HepG2 (cell line): ENCODE data around the gene RAP1A. TPM values are rescaled to one million over a fixed set of nuclear protein-coding genes. Genes with fewer than 3 reads are reported as not detected.
A peak's percentile ranks its signal among the peaks of the same experiment; 100 is the strongest.

Source experiments
- ATAC-seq: fragments of 200-7000 bp; cut with Tn5 transposase; 3 replicates; pipeline ENCODE4 v1.9.1; 2020; ENCODE audit warnings: mild to moderate bottlenecking, moderate library complexity
- BruUV-seq: library from RNA; stranded (reverse); fragments of 400-500 nt; replicated peaks from 2 replicates; lab custom pipeline; 2021; lab: Mats Ljungman, UMichigan
- CTCF ChIA-PET: fragments of 300-600 bp; formaldehyde crosslinking; extraction: SDS; loops from one replicate; lab custom pipeline; 2021; ENCODE audit warnings: low total read pairs, inconsistent platforms, low intra/inter-chr PET ratio; lab: Yijun Ruan, JAX
- POLR2A ChIA-PET: fragments of 350-600 bp; sonication (Branson Sonifier 250); formaldehyde crosslinking; loops from one replicate; lab custom pipeline; 2020; ENCODE audit warnings: antibody characterized with exemption, inconsistent platforms; lab: Yijun Ruan, JAX
- DNase-seq: peaks from one replicate; pipeline ENCODE4 v3.0.0-alpha.2; 2015; ENCODE audit warnings: low spot score
- FAIRE-seq: peaks from 3 replicates; lab custom pipeline; 2011; peaks lifted over from hg19 to GRCh38; lab: Jason Lieb, UNC
- H2AFZ ChIP-seq: one replicate; pipeline ENCODE4 v1.6.1; 2011; ENCODE audit warnings: low read length, inconsistent platforms
- H3K27ac ChIP-seq: fragments of 300-600 bp; 3 replicates; pipeline ENCODE4 v1.8.0; 2011; ENCODE audit warnings: mixed run types, mild to moderate bottlenecking, mixed read lengths, low read length, inconsistent platforms; ENCODE audit not compliant: insufficient read depth; ENCODE audit errors: extremely low read length
- H3K27me3 ChIP-seq, 2 experiments: fragments of 200-600 bp in 1 of 2; 2 replicates in 1 of 2; 3 replicates in 1 of 2; pipeline versions ENCODE4 v1.6.0 to v1.8.0; 2011; ENCODE audit warnings: low read length in 2 of 2, mild to moderate bottlenecking in 2 of 2, moderate library complexity in 2 of 2, inconsistent platforms in 1 of 2; ENCODE audit not compliant: insufficient read depth in 2 of 2, control insufficient read depth in 1 of 2
- H3K36me3 ChIP-seq, 2 experiments: fragments of 200-600 bp in 1 of 2; replicated peaks in 1 of 2; 2 replicates in 1 of 2; 3 replicates in 1 of 2; pipeline versions ENCODE4 v1.5.1 to v1.8.0; 2011; ENCODE audit warnings: low read length in 2 of 2, inconsistent platforms in 1 of 2; ENCODE audit not compliant: insufficient read depth in 2 of 2, control insufficient read depth in 1 of 2
- H3K4me1 ChIP-seq: 2 replicates; pipeline ENCODE4 v1.5.1; 2012; ENCODE audit warnings: low read length, inconsistent platforms; ENCODE audit not compliant: insufficient read depth
- H3K4me2 ChIP-seq: 2 replicates; pipeline ENCODE4 v1.6.0; 2011; ENCODE audit warnings: low read depth, low read length, inconsistent platforms
- H3K4me3 ChIP-seq, 3 experiments: fragments of 200-600 bp in 1 of 3; sonication (generic), shearing (Covaris generic) in 1 of 3; replicated peaks in 1 of 3; 2 replicates each; pipeline ENCODE4 v1.5.1; 2011 to 2016; ENCODE audit warnings: low read length in 3 of 3, inconsistent platforms in 2 of 3, low read depth in 2 of 3, mild to moderate bottlenecking in 2 of 3, control low read depth in 1 of 3, mixed read lengths in 1 of 3; ENCODE audit not compliant: insufficient read depth in 1 of 3
- H3K79me2 ChIP-seq: one replicate; pipeline ENCODE4 v1.6.1; 2011; ENCODE audit warnings: low read length, inconsistent platforms; ENCODE audit not compliant: insufficient read depth
- H3K9ac ChIP-seq: 2 replicates; pipeline ENCODE4 v1.6.0; 2011; ENCODE audit warnings: mild to moderate bottlenecking, low read depth, low read length, inconsistent platforms; ENCODE audit not compliant: insufficient read depth
- H3K9me3 ChIP-seq: 2 replicates; pipeline ENCODE4 v1.5.1; 2012; ENCODE audit warnings: mild to moderate bottlenecking, low read length
- H4K20me1 ChIP-seq: 2 replicates; pipeline ENCODE4 v1.6.0; 2011; ENCODE audit warnings: inconsistent platforms, mild to moderate bottlenecking, low read length, moderate library complexity; ENCODE audit not compliant: insufficient read depth
- ATF7 ChIP-seq, 2 experiments: fragments of 450-650 bp in 1 of 2; sonication (generic) in 1 of 2; formaldehyde crosslinking in 1 of 2; IDR thresholded peaks; 2 replicates each; pipeline versions ENCODE4 v1.4.0 to v1.6.1; 2016 to 2020; ENCODE audit warnings: antibody characterized with exemption in 1 of 2, mild to moderate bottlenecking in 1 of 2, missing genetic modification reagents in 1 of 2
- ATF7-NPFF ChIP-seq: sonication (generic); formaldehyde crosslinking; IDR thresholded peaks from 2 replicates; pipeline ENCODE4 v1.8.1; 2023; ENCODE audit warnings: mild to moderate bottlenecking, low read depth, missing genetic modification reagents, moderate library complexity
- CCDC6 ChIP-seq: sonication (generic); formaldehyde crosslinking; IDR thresholded peaks from 2 replicates; pipeline ENCODE4 v1.8.1; 2022; ENCODE audit warnings: mild to moderate bottlenecking, missing genetic modification reagents, moderate library complexity
- DBP ChIP-seq: sonication (generic); formaldehyde crosslinking; IDR thresholded peaks from 2 replicates; pipeline ENCODE4 v1.4.0; 2020; ENCODE audit warnings: missing genetic modification reagents; ENCODE audit errors: not compliant biosample characterization
- ETV5 ChIP-seq: IDR thresholded peaks from 2 replicates; pipeline ENCODE4 v1.6.1; 2018; ENCODE audit warnings: missing biosample characterization, missing genetic modification reagents, inconsistent platforms, borderline replicate concordance
- GATAD2A ChIP-seq: IDR thresholded peaks from 2 replicates; pipeline ENCODE4 v1.6.1; 2016
- GTF3A ChIP-seq: sonication (generic); formaldehyde crosslinking; conservative IDR thresholded peaks from 2 replicates; pipeline ENCODE4 v1.4.0; 2020; ENCODE audit warnings: mild to moderate bottlenecking, missing genetic modification reagents
- MATR3 ChIP-seq: sonication (generic); formaldehyde crosslinking; IDR thresholded peaks from 2 replicates; pipeline ENCODE4 v1.4.0; 2020; ENCODE audit warnings: missing genetic modification reagents
- PAX8 ChIP-seq: sonication (generic); formaldehyde crosslinking; IDR thresholded peaks from 2 replicates; pipeline ENCODE4 v1.8.0; 2022; ENCODE audit warnings: mild to moderate bottlenecking, missing genetic modification reagents, borderline replicate concordance
- PBX2 ChIP-seq: IDR thresholded peaks from 2 replicates; pipeline ENCODE4 v1.6.1; 2016; ENCODE audit warnings: control low read depth
- POLR2A ChIP-seq, 2 experiments: IDR thresholded peaks; 2 replicates each; pipeline ENCODE4 v1.6.1; 2011; ENCODE audit warnings: low read depth in 2 of 2, low read length in 2 of 2, mild to moderate bottlenecking in 1 of 2, moderate library complexity in 1 of 2; ENCODE audit not compliant: insufficient read depth in 1 of 2
- SAP130 ChIP-seq: IDR thresholded peaks from 2 replicates; pipeline ENCODE4 v1.6.1; 2016; ENCODE audit warnings: low read depth
- TEAD3 ChIP-seq: optimal IDR thresholded peaks from 2 replicates; pipeline ENCODE3; 2016; ENCODE audit warnings: borderline replicate concordance
- YEATS2 ChIP-seq: sonication (generic); formaldehyde crosslinking; IDR thresholded peaks from 2 replicates; pipeline ENCODE4 v1.4.0; 2020; ENCODE audit warnings: missing genetic modification reagents, borderline replicate concordance
- ZC3H13 ChIP-seq: sonication (generic); formaldehyde crosslinking; IDR thresholded peaks from 2 replicates; pipeline ENCODE4 v1.8.1; 2023; ENCODE audit warnings: mild to moderate bottlenecking, missing genetic modification reagents, moderate library complexity
- ZNF143 ChIP-seq: sonication (generic); formaldehyde crosslinking; IDR thresholded peaks from 2 replicates; pipeline ENCODE4 v1.4.0; 2020; ENCODE audit warnings: missing genetic modification reagents
- ZNF367 ChIP-seq: sonication (generic); formaldehyde crosslinking; IDR thresholded peaks from 2 replicates; pipeline ENCODE4 v1.4.0; 2020; ENCODE audit warnings: missing genetic modification reagents, borderline replicate concordance
- ZNF530 ChIP-seq: sonication (generic); formaldehyde crosslinking; IDR thresholded peaks from 2 replicates; pipeline ENCODE4 v1.5.0; 2020; ENCODE audit warnings: low read depth, mild to moderate bottlenecking, missing genetic modification reagents
- ZNF562 ChIP-seq: sonication (generic); formaldehyde crosslinking; IDR thresholded peaks from 2 replicates; pipeline ENCODE4 v1.8.0; 2022; ENCODE audit warnings: missing genetic modification reagents, borderline replicate concordance
- ZNF891 ChIP-seq: sonication (generic); formaldehyde crosslinking; IDR thresholded peaks from 2 replicates; pipeline ENCODE4 v1.5.0; 2020; ENCODE audit warnings: mild to moderate bottlenecking, missing genetic modification reagents
- WGBS: methylation state at CpG from one replicate; pipeline ENCODE4 v1.1.6; 2017; ENCODE audit warnings: low lambda C conversion rate; 5-methylcytosine and 5-hydroxymethylcytosine counted together
- in situ Hi-C: cut with HindIII; loops from 2 replicates; pipeline ENCODE4 v1.10.0; 2017; ENCODE audit warnings: low pct_unique_long_range_greater_than_20kb; ENCODE audit not compliant: extremely low pct_ligation_motif_present
- intact Hi-C: fragments of 100-400 bp; cut with micrococcal nuclease; formaldehyde crosslinking; loops from one replicate; pipeline ENCODE4 v1.10.0; 2022; ENCODE audit not compliant: unreplicated experiment
- polyA plus RNA-seq, 8 experiments: library from polyadenylated mRNA; depleted of rRNA in 3 of 8; stranded (reverse) in 7 of 8; unstranded in 1 of 8; fragments of >200 nt; fragmentation: Illumina TruSeq in 4 of 8; extraction: Trizol in 4 of 8; gene quantifications; 2 replicates each; pipeline versions ENCODE4 v1.2.1 to v1.2.3, GENCODE V29; 2011 to 2016; ENCODE audit warnings: low read depth in 4 of 8, missing spikeins in 1 of 8, mixed read lengths in 1 of 8; ENCODE audit not compliant: insufficient read depth in 1 of 8
- total RNA-seq, 5 experiments: library from RNA; depleted of rRNA; stranded (reverse); fragments of >200 nt; fragmentation: Illumina TruSeq; extraction: Trizol; gene quantifications; 2 replicates each; pipeline ENCODE4 v1.2.3, GENCODE V29; 2016; ENCODE audit warnings: low read depth in 1 of 5
- TF ChIP-seq, protein P1 (sequence below): sonication (generic); formaldehyde crosslinking; IDR thresholded peaks from 2 replicates; pipeline ENCODE4 v1.9.0; 2021; ENCODE audit warnings: missing genetic modification reagents, borderline replicate concordance
- TF ChIP-seq, protein P2 (sequence below): sonication (generic); formaldehyde crosslinking; IDR thresholded peaks from 2 replicates; pipeline ENCODE4 v1.5.0; 2020; ENCODE audit warnings: missing genetic modification reagents

RAP1A gene
- total and polyA plus RNA-seq, 2 of the 13 experiments (the other 11 are each of a cell fraction or from before 2014, with no cell fraction given), result 19.0 to 20.7 TPM

GRCh38 chr1:111743679-111744101, 124.1 kb downstream of the RAP1A start:
- POLR2A ChIA-PET, result no interaction called here
- 0 out of 2 replicates have a peak, but pooled peaks have one; percentile 10 for TF ChIP-seq ETV5
- TF ChIP-seq ATF7-NPFF (CRISPR knock-in tag), result no peak
- TF ChIP-seq YEATS2, result no peak
- TF ChIP-seq, protein P1, sequence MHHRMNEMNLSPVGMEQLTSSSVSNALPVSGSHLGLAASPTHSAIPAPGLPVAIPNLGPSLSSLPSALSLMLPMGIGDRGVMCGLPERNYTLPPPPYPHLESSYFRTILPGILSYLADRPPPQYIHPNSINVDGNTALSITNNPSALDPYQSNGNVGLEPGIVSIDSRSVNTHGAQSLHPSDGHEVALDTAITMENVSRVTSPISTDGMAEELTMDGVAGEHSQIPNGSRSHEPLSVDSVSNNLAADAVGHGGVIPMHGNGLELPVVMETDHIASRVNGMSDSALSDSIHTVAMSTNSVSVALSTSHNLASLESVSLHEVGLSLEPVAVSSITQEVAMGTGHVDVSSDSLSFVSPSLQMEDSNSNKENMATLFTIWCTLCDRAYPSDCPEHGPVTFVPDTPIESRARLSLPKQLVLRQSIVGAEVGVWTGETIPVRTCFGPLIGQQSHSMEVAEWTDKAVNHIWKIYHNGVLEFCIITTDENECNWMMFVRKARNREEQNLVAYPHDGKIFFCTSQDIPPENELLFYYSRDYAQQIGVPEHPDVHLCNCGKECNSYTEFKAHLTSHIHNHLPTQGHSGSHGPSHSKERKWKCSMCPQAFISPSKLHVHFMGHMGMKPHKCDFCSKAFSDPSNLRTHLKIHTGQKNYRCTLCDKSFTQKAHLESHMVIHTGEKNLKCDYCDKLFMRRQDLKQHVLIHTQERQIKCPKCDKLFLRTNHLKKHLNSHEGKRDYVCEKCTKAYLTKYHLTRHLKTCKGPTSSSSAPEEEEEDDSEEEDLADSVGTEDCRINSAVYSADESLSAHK, result no peak
- TF ChIP-seq GTF3A (CRISPR knock-in tag), result no peak
- TF ChIP-seq, protein P2, sequence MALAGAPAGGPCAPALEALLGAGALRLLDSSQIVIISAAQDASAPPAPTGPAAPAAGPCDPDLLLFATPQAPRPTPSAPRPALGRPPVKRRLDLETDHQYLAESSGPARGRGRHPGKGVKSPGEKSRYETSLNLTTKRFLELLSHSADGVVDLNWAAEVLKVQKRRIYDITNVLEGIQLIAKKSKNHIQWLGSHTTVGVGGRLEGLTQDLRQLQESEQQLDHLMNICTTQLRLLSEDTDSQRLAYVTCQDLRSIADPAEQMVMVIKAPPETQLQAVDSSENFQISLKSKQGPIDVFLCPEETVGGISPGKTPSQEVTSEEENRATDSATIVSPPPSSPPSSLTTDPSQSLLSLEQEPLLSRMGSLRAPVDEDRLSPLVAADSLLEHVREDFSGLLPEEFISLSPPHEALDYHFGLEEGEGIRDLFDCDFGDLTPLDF (CRISPR knock-in tag), result no peak
- TF ChIP-seq ATF7 (IDR thresholded peaks at IDR 0.05), result no peak
- TF ChIP-seq ATF7 (CRISPR knock-in tag; IDR thresholded peaks at IDR 0.05), result no peak
- TF ChIP-seq ZNF367 (CRISPR knock-in tag), result no peak
- TF ChIP-seq DBP (CRISPR knock-in tag), result no peak
- TF ChIP-seq ZNF562 (CRISPR knock-in tag), result no peak
- no peak for TF ChIP-seq PAX8 (CRISPR knock-in tag)
- no peak for TF ChIP-seq GATAD2A (CRISPR knock-in tag)
- TF ChIP-seq POLR2A (IDR thresholded peaks at IDR 0.05; ENCODE audit: insufficient read depth in 1 of 2, low read depth in 2 of 2, low read length in 2 of 2), result no peak
- TF ChIP-seq TEAD3, result peak; percentile 51
- TF ChIP-seq ZNF891 (CRISPR knock-in tag), result no peak
- peak; percentile 49 for TF ChIP-seq SAP130
- TF ChIP-seq CCDC6 (CRISPR knock-in tag), result no peak
- no peak for TF ChIP-seq ZNF530 (CRISPR knock-in tag)
- TF ChIP-seq PBX2 (CRISPR knock-in tag), result no peak
- TF ChIP-seq ZNF143 (CRISPR knock-in tag), result no peak
- no peak for TF ChIP-seq MATR3
- TF ChIP-seq ZC3H13 (CRISPR knock-in tag), result no peak

More at GRCh38 chr1:111743679-111744101, 124.1 kb downstream of the RAP1A start:
- Histone ChIP-seq H3K9me3 (no peaks in the 10 kb centered on the region), H3K9ac (no peak overlapping the region), H4K20me1 (no peaks in the 10 kb centered on the region; the same call in 1 of the 2 replicates), H3K79me2 (no peaks in the 10 kb centered on the region), H3K36me3 (no peaks in the 10 kb centered on the region), H3K27me3 (peaks cover 0 to 5% of the 10 kb centered on the region in 2 experiments; a peak in 1 of 5 replicates), H2AFZ (no peak overlapping the region), H3K4me3 (no peak overlapping the region), H3K4me1 (peaks cover 37% of the 10 kb centered on the region), H3K27ac (no peak overlapping the region), H3K4me2 (peak overlapping the region; percentile 28; the same call in 1 of the 2 replicates)
- intact Hi-C loops, result no loop called here
- BruUV-seq, result no TSS peak
- DNase-seq (no peak), FAIRE-seq (no peak), ATAC-seq (no peak)
- CTCF ChIA-PET, result interaction anchor here (1.2 kb wide), 1 partner anchor 29 kb away, joined by 3 read pairs; no protein-coding TSS in a partner anchor
- 11% methylated on average over 2 of the region's 3 CpGs for WGBS
- in situ Hi-C loops, result no loop called here
